Left ventricle myocardium inferior (tissue), 1 donor: Measurements from ENCODE around the gene TMEM217. TPM values are rescaled to one million over a fixed set of nuclear protein-coding genes. Genes with fewer than 3 reads are reported as not detected.
A peak's percentile ranks its signal among the peaks of the same experiment; 100 is the strongest.

ENCODE experiments used
- DNase-seq: peaks from one replicate; pipeline ENCODE4 v3.0.0-alpha.2; 2020
- H3K27ac ChIP-seq: fragments of 200-600 bp; replicated peaks from 2 replicates; pipeline ENCODE4 v1.8.0; 2021
- H3K27me3 ChIP-seq: fragments of 200-600 bp; 2 replicates; pipeline ENCODE4 v1.8.0; 2021; ENCODE audit warnings: low read depth
- H3K36me3 ChIP-seq: fragments of 200-600 bp; 2 replicates; pipeline ENCODE4 v1.8.0; 2021
- H3K4me1 ChIP-seq: fragments of 200-600 bp; 2 replicates; pipeline ENCODE4 v1.8.0; 2021
- H3K4me3 ChIP-seq: fragments of 200-600 bp; 2 replicates; pipeline ENCODE4 v1.8.0; 2021; ENCODE audit warnings: mild to moderate bottlenecking, moderate library complexity
- H3K9me3 ChIP-seq: fragments of 200-600 bp; replicated peaks from 2 replicates; pipeline ENCODE4 v1.8.0; 2021
- CTCF ChIP-seq: fragments of 200-600 bp; IDR thresholded peaks from 2 replicates; pipeline ENCODE4 v1.8.0; 2021; ENCODE audit warnings: antibody characterized with exemption, mild to moderate bottlenecking, borderline replicate concordance
- intact Hi-C: fragments of 100-400 bp; cut with micrococcal nuclease; formaldehyde crosslinking; loops from one replicate; pipeline ENCODE4 v1.11.0; 2022
- total RNA-seq: library from RNA; stranded (reverse); fragmentation: NEBNext Ultra II Directional; extraction: Animal tissue kit (Norgen Biotek cat#: 25700); gene quantifications from one replicate; pipeline ENCODE4 v1.2.1, GENCODE V29; 2021
- donor health status: DM: no; HTN: yes; CAD: no; lungs with severe emphysema.

TMEM217 gene
- total RNA-seq, 1 donor from 2014 or later: 0.80 TPM

GRCh38 chr6:37222125-37222967 lies 35.6 kb downstream of the TMEM217 start:
- Histone ChIP-seq H3K27me3 (no peaks in the 10 kb centered on the region), H3K36me3 (no peaks in the 10 kb centered on the region), H3K4me3 (peak overlapping the region; percentile 74), H3K27ac (peak overlapping the region; percentile 63), H3K9me3 (no peaks in the 10 kb centered on the region), H3K4me1 (peaks cover 15% of the 10 kb centered on the region)
- no peak for TF ChIP-seq CTCF
- intact Hi-C loops: no loop called here
- DNase-seq: peak; percentile 79

- no peak for TF ChIP-seq CTCF
- peak overlapping the region; percentile 74 for H3K4me3 ChIP-seq
These were observed 36.3 kb downstream of the TMEM217 start for GRCh38 chr6:37221585-37222124.

GRCh38 chr6:37218511-37218910 lies 39.4 kb downstream of the TMEM217 start:
- intact Hi-C loops: no loop called here
- Histone ChIP-seq H3K36me3 (no peaks in the 10 kb centered on the region), H3K4me3 (no peak overlapping the region), H3K9me3 (no peaks in the 10 kb centered on the region), H3K27ac (no peak overlapping the region), H3K27me3 (no peaks in the 10 kb centered on the region), H3K4me1 (peaks cover 15% of the 10 kb centered on the region)
- DNase-seq: no peak
- no peak for TF ChIP-seq CTCF

More at GRCh38 chr6:37221585-37222124, 36.3 kb downstream of the TMEM217 start:
- peak overlapping the region; percentile 63 for H3K27ac ChIP-seq
- intact Hi-C loops: no loop called here
- no peaks in the 10 kb centered on the region for H3K9me3 ChIP-seq
- no peak for DNase-seq
- no peaks in the 10 kb centered on the region for H3K36me3 ChIP-seq
- H3K4me1 ChIP-seq: peaks cover 15% of the 10 kb centered on the region
- H3K27me3 ChIP-seq: no peaks in the 10 kb centered on the region

GRCh38 chr6:37218061-37218460 lies 39.9 kb downstream of the TMEM217 start:
- H3K27ac ChIP-seq: no peak overlapping the region
- H3K36me3 ChIP-seq: no peaks in the 10 kb centered on the region
- H3K4me1 ChIP-seq: peaks cover 13% of the 10 kb centered on the region
- intact Hi-C loops: no loop called here
- H3K4me3 ChIP-seq: no peak overlapping the region
- H3K27me3 ChIP-seq: no peaks in the 10 kb centered on the region
- no peak for DNase-seq
- TF ChIP-seq CTCF: no peak
- no peaks in the 10 kb centered on the region for H3K9me3 ChIP-seq

- H3K9me3 ChIP-seq: no peaks in the 10 kb centered on the region
- no peaks in the 10 kb centered on the region for H3K4me1 ChIP-seq
- intact Hi-C loops: no loop called here
- H3K4me3 ChIP-seq: no peak overlapping the region
- no peaks in the 10 kb centered on the region for H3K36me3 ChIP-seq
- H3K27ac ChIP-seq: no peak overlapping the region
- no peak for DNase-seq
- no peak for TF ChIP-seq CTCF
- no peaks in the 10 kb centered on the region for H3K27me3 ChIP-seq
These were observed 45.7 kb downstream of the TMEM217 start for GRCh38 chr6:37212268-37212667.
